Panc1 (cell line): Measurements from ENCODE around the gene ANHX.

Experiments used
- CTCF ChIP-seq: fragments of 450-650 bp; IDR thresholded peaks from 2 replicates; pipeline ENCODE4 v1.5.1; 2017; ENCODE audit warnings: mild to moderate bottlenecking
- POLR2AphosphoS5 ChIP-seq: IDR thresholded peaks from 2 replicates; pipeline ENCODE4 v1.6.1; 2012; ENCODE audit warnings: mild to moderate bottlenecking, low read depth, low read length, moderate library complexity
- REST ChIP-seq, 2 experiments: IDR thresholded peaks; 2 replicates each; pipeline ENCODE4 v1.6.1; 2011 to 2012; ENCODE audit warnings: low read depth in 2 of 2, control low read depth in 1 of 2, low read length in 1 of 2, mild to moderate bottlenecking in 1 of 2, moderate library complexity in 1 of 2; ENCODE audit not compliant: insufficient read depth in 1 of 2
- SIN3A ChIP-seq: IDR thresholded peaks from 2 replicates; pipeline ENCODE4 v1.6.1; 2012; ENCODE audit warnings: low read depth, mild to moderate bottlenecking, low read length, moderate library complexity, borderline replicate concordance; ENCODE audit not compliant: insufficient read depth

- TF ChIP-seq CTCF (no peak), POLR2AphosphoS5 (no peak), REST (IDR thresholded peaks at IDR 0.05; ENCODE audit: insufficient read depth in 1 of 2, low read depth in 2 of 2, low read length in 1 of 2) (no peak), SIN3A (no peak)
Observed at GRCh38 chr12:133251732-133252131, 16.1 kb upstream of the ANHX start.
